HG02885 (cell line): Measurements from ENCODE around the gene ATP8B4.

Source experiments
- ATAC-seq: cut with Tn5 transposase; IDR thresholded peaks from one replicate; pipeline ENCODE4 v1.9.1; 2021; ENCODE audit warnings: mild to moderate bottlenecking; ENCODE audit not compliant: unreplicated experiment, poor library complexity

Gene ATP8B4

GRCh38 chr15:49902685-49903501, 216.1 kb downstream of the ATP8B4 start:
- no peak for ATAC-seq

GRCh38 chr15:49901996-49902684, 216.9 kb downstream of the ATP8B4 start:
- no peak for ATAC-seq

GRCh38 chr15:49901321-49901720, 217.7 kb downstream of the ATP8B4 start:
- no peak for ATAC-seq

GRCh38 chr15:49900903-49901235, 218.2 kb downstream of the ATP8B4 start:
- ATAC-seq = no peak

- ATAC-seq = no peak
These were observed 218.8 kb downstream of the ATP8B4 start for GRCh38 chr15:49900006-49900902.

GRCh38 chr15:49898575-49899283, 220.3 kb downstream of the ATP8B4 start:
- ATAC-seq = peak; percentile 81

- no peak for ATAC-seq
These were observed 220.9 kb downstream of the ATP8B4 start for GRCh38 chr15:49898097-49898496.

GRCh38 chr15:49895347-49896223, 223.4 kb downstream of the ATP8B4 start:
- ATAC-seq = no peak

- ATAC-seq = no peak
These were observed 228.3 kb downstream of the ATP8B4 start for GRCh38 chr15:49890689-49891088.

GRCh38 chr15:49889536-49889935, 229.5 kb downstream of the ATP8B4 start:
- ATAC-seq = no peak

GRCh38 chr15:49888734-49889133, 230.3 kb downstream of the ATP8B4 start:
- ATAC-seq = no peak

GRCh38 chr15:49888323-49888693, 230.7 kb downstream of the ATP8B4 start:
- ATAC-seq = no peak

GRCh38 chr15:49887659-49888322, 231.2 kb downstream of the ATP8B4 start:
- no peak for ATAC-seq

GRCh38 chr15:49883121-49883520, 235.9 kb downstream of the ATP8B4 start:
- ATAC-seq = no peak

GRCh38 chr15:49881866-49882265, 237.2 kb downstream of the ATP8B4 start:
- no peak for ATAC-seq

- ATAC-seq = no peak
These were observed 237.6 kb downstream of the ATP8B4 start for GRCh38 chr15:49881433-49881832.

- no peak for ATAC-seq
These were observed 241.0 kb downstream of the ATP8B4 start for GRCh38 chr15:49877873-49878521.

- ATAC-seq = no peak
These were observed 241.7 kb downstream of the ATP8B4 start for GRCh38 chr15:49877117-49877872.
